ENCODE results near the gene IGF1R. TPM values are rescaled to one million over a fixed set of nuclear protein-coding genes. Genes with fewer than 3 reads are reported as not detected.

Gene IGF1R
- total RNA-seq, 1 donor from 2014 or later: 23.5 TPM

- no peak for TF ChIP-seq EZH2phosphoT487 (IDR thresholded peaks at IDR 0.05)
- no peak for TF ChIP-seq CTCF (IDR thresholded peaks at IDR 0.05)
- no peak for TF ChIP-seq EZH2 (IDR thresholded peaks at IDR 0.05)
- peaks cover 42% of the 10 kb centered on the region for H3K36me3 Mint-ChIP-seq
Observed at GRCh38 chr15:98941595-98942255, 293.4 kb downstream of the IGF1R start.

GRCh38 chr15:98942431-98942830 is 294.1 kb downstream of the IGF1R start:
- Histone ChIP-seq H3F3A (ENCODE audit: low read depth) (no peaks in the 10 kb centered on the region), H3K4me3 (no peak overlapping the region), H3K27ac (no peak overlapping the region), H4K20me1 (ENCODE audit: low read depth) (no peaks in the 10 kb centered on the region), H3K9me3 (ENCODE audit: low read depth) (no peaks in the 10 kb centered on the region), H3K36me3 (no peaks in the 10 kb centered on the region), H3K9ac (no peak overlapping the region), H2AFZ (replicated peaks) (no peak overlapping the region), H3K27me3 (no peaks in the 10 kb centered on the region), H3K4me1 (no peaks in the 10 kb centered on the region), H3K79me2 (ENCODE audit: low read depth) (no peaks in the 10 kb centered on the region), H3K4me2 (no peak overlapping the region)
- no peak for TF ChIP-seq EZH2phosphoT487 (IDR thresholded peaks at IDR 0.05)
- TF ChIP-seq EZH2 (IDR thresholded peaks at IDR 0.05): no peak
- TF ChIP-seq CTCF (IDR thresholded peaks at IDR 0.05): no peak
- no peak for DNase-seq (ENCODE audit: low spot score)
- no peak overlapping the region for H3K4me3 Mint-ChIP-seq
- H3K4me1 Mint-ChIP-seq: no peaks in the 10 kb centered on the region
- H3K9me3 Mint-ChIP-seq: no peaks in the 10 kb centered on the region
- H3K27ac Mint-ChIP-seq: no peak overlapping the region
- H3K36me3 Mint-ChIP-seq: peaks cover 41% of the 10 kb centered on the region
- H3K27me3 Mint-ChIP-seq (ENCODE audit: insufficient read depth, low read depth): peaks cover 3% of the 10 kb centered on the region

More at GRCh38 chr15:98941595-98942255, 293.4 kb downstream of the IGF1R start:
- Histone ChIP-seq H3K4me3 (no peak overlapping the region), H2AFZ (replicated peaks) (no peak overlapping the region), H3K9me3 (ENCODE audit: low read depth) (no peaks in the 10 kb centered on the region), H4K20me1 (ENCODE audit: low read depth) (no peaks in the 10 kb centered on the region), H3F3A (ENCODE audit: low read depth) (no peaks in the 10 kb centered on the region), H3K36me3 (no peaks in the 10 kb centered on the region), H3K79me2 (ENCODE audit: low read depth) (no peaks in the 10 kb centered on the region), H3K4me2 (no peak overlapping the region), H3K9ac (no peak overlapping the region), H3K27me3 (no peaks in the 10 kb centered on the region), H3K27ac (no peak overlapping the region), H3K4me1 (no peaks in the 10 kb centered on the region)
- Mint-ChIP-seq H3K27ac (no peak overlapping the region), H3K27me3 (ENCODE audit: insufficient read depth, low read depth) (peaks cover 3% of the 10 kb centered on the region), H3K9me3 (no peaks in the 10 kb centered on the region), H3K4me1 (no peaks in the 10 kb centered on the region), H3K4me3 (no peak overlapping the region)
- no peak for DNase-seq (ENCODE audit: low spot score)

- Histone ChIP-seq H3K79me2 (ENCODE audit: low read depth) (no peaks in the 10 kb centered on the region), H3K9ac (no peak overlapping the region), H3K27me3 (no peaks in the 10 kb centered on the region), H3K27ac (no peak overlapping the region), H3K36me3 (no peaks in the 10 kb centered on the region), H3K4me3 (no peak overlapping the region), H3K9me3 (ENCODE audit: low read depth) (no peaks in the 10 kb centered on the region), H2AFZ (replicated peaks) (no peak overlapping the region), H3K4me1 (no peaks in the 10 kb centered on the region), H3F3A (ENCODE audit: low read depth) (no peaks in the 10 kb centered on the region), H3K4me2 (no peak overlapping the region), H4K20me1 (ENCODE audit: low read depth) (no peaks in the 10 kb centered on the region)
- no peaks in the 10 kb centered on the region for H3K9me3 Mint-ChIP-seq
- H3K36me3 Mint-ChIP-seq: peaks cover 36% of the 10 kb centered on the region
- H3K4me3 Mint-ChIP-seq: no peak overlapping the region
- H3K27ac Mint-ChIP-seq: no peak overlapping the region
- peaks cover 3% of the 10 kb centered on the region for H3K27me3 Mint-ChIP-seq (ENCODE audit: insufficient read depth, low read depth)
- H3K4me1 Mint-ChIP-seq: no peaks in the 10 kb centered on the region
- DNase-seq (ENCODE audit: low spot score): no peak
- TF ChIP-seq EZH2 (IDR thresholded peaks at IDR 0.05) (no peak), CTCF (IDR thresholded peaks at IDR 0.05) (no peak), EZH2phosphoT487 (IDR thresholded peaks at IDR 0.05) (no peak)
Observed at GRCh38 chr15:98943051-98943508, 294.7 kb downstream of the IGF1R start.

Measured in neural progenitor cell (in vitro differentiated cells).